K562 (cell line): ENCODE results near the gene ZCWPW1. TPM values are rescaled to one million over a fixed set of nuclear protein-coding genes. Genes with fewer than 3 reads are reported as not detected.

ENCODE experiments used
- ATAC-seq: fragments of 200-7000 bp; cut with Tn5 transposase; 3 replicates; pipeline ENCODE4 v1.9.1; 2020; ENCODE audit warnings: moderate library complexity
- BruUV-seq: library from RNA; stranded (reverse); fragments of 400-500 nt; replicated peaks from 2 replicates; lab custom pipeline; 2021; lab: Mats Ljungman, UMichigan
- CTCF ChIA-PET: fragments of 300-600 bp; formaldehyde crosslinking; extraction: SDS; loops from one replicate; lab custom pipeline; 2021; ENCODE audit warnings: low intra/inter-chr PET ratio; lab: Yijun Ruan, JAX
- POLR2A ChIA-PET: fragments of 300-600, 350-650 bp; sonication (Branson Sonifier 250); formaldehyde crosslinking; extraction: SDS; loops from one replicate; lab custom pipeline; 2021; ENCODE audit warnings: antibody characterized with exemption, inconsistent platforms; lab: Yijun Ruan, JAX
- DNase-seq, 4 experiments: peaks; one replicate each; pipeline versions ENCODE4 v3.0.0 to v3.0.0-alpha.2; 2011 to 2018; ENCODE audit warnings: low spot score in 3 of 4, mixed read lengths in 3 of 4; ENCODE audit errors: extremely low read depth in 1 of 4
- FAIRE-seq: peaks from 2 replicates; lab custom pipeline; 2011; peaks lifted over from hg19 to GRCh38; lab: Jason Lieb, UNC
- H2AFZ ChIP-seq: 2 replicates; pipeline ENCODE4 v1.6.0; 2011; ENCODE audit warnings: low read depth, low read length, control low read depth, inconsistent platforms
- H3K27ac ChIP-seq: fragments of 200-600 bp; 3 replicates; pipeline ENCODE4 v1.8.0; 2011; ENCODE audit warnings: low read depth, mild to moderate bottlenecking, control low read depth, inconsistent platforms, low read length, moderate library complexity, mixed read lengths; ENCODE audit errors: extremely low read depth
- H3K27me3 ChIP-seq, 2 experiments: fragments of 300-600 bp in 1 of 2; 2 replicates in 1 of 2; 3 replicates in 1 of 2; pipeline versions ENCODE4 v1.6.0 to v1.8.0; 2011; ENCODE audit warnings: inconsistent platforms in 2 of 2, low read length in 2 of 2, mild to moderate bottlenecking in 1 of 2, mixed read lengths in 1 of 2, moderate library complexity in 1 of 2; ENCODE audit not compliant: control insufficient read depth in 2 of 2, insufficient read depth in 2 of 2
- H3K36me3 ChIP-seq: fragments of 300-600 bp; 3 replicates; pipeline ENCODE4 v1.8.0; 2011; ENCODE audit warnings: mild to moderate bottlenecking, low read length, inconsistent platforms; ENCODE audit not compliant: control insufficient read depth, insufficient read depth
- H3K4me1 ChIP-seq, 2 experiments: fragments of 200-600 bp in 1 of 2; replicated peaks in 1 of 2; 2 replicates in 1 of 2; 3 replicates in 1 of 2; pipeline versions ENCODE4 v1.5.1 to v1.8.0; 2011; ENCODE audit warnings: inconsistent platforms in 2 of 2, low read length in 2 of 2, mild to moderate bottlenecking in 1 of 2, mixed read lengths in 1 of 2, moderate library complexity in 1 of 2; ENCODE audit not compliant: control insufficient read depth in 2 of 2, insufficient read depth in 2 of 2
- H3K4me2 ChIP-seq: 2 replicates; pipeline ENCODE4 v1.6.1; 2011; ENCODE audit warnings: low read length, control low read depth, inconsistent platforms, mixed read lengths; ENCODE audit not compliant: insufficient read depth
- H3K4me3 ChIP-seq: fragments of 200-600 bp; sonication (generic), shearing (Covaris generic); 2 replicates; pipeline ENCODE4 v1.5.1; 2016; ENCODE audit warnings: control low read depth, inconsistent platforms
- H3K79me2 ChIP-seq: fragments of 200-600 bp; 3 replicates; pipeline ENCODE4 v1.8.0; 2011; ENCODE audit warnings: low read length, inconsistent platforms; ENCODE audit not compliant: control insufficient read depth, insufficient read depth
- H3K9ac ChIP-seq, 2 experiments: 2 replicates each; pipeline versions ENCODE4 v1.6.0 to v1.6.1; 2011; ENCODE audit warnings: low read depth in 2 of 2, low read length in 2 of 2, control low read depth in 1 of 2, inconsistent platforms in 1 of 2, mild to moderate bottlenecking in 1 of 2, mixed read lengths in 1 of 2; ENCODE audit not compliant: insufficient read depth in 1 of 2
- H3K9me1 ChIP-seq: one replicate; pipeline ENCODE4 v1.6.0; 2011; ENCODE audit warnings: inconsistent platforms, mild to moderate bottlenecking, low read length, moderate library complexity; ENCODE audit not compliant: control insufficient read depth, insufficient read depth
- H3K9me3 ChIP-seq: replicated peaks from 2 replicates; pipeline ENCODE4 v1.5.1; 2011; ENCODE audit warnings: low read depth, low read length, inconsistent platforms; ENCODE audit not compliant: control insufficient read depth, insufficient read depth
- H4K20me1 ChIP-seq: replicated peaks from 2 replicates; pipeline ENCODE4 v1.6.1; 2011; ENCODE audit warnings: low read length, inconsistent platforms, mixed read lengths; ENCODE audit not compliant: control insufficient read depth, insufficient read depth
- CBX5 ChIP-seq: IDR thresholded peaks from 2 replicates; pipeline ENCODE4 v1.6.1; 2014; ENCODE audit warnings: low read depth, borderline replicate concordance
- POLR2AphosphoS2 ChIP-seq: IDR thresholded peaks from 2 replicates; pipeline ENCODE4 v1.6.1; 2012; ENCODE audit warnings: low read length, improper control_type of control experiment
- RBM22 ChIP-seq: fragments of 200-400 bp; formaldehyde crosslinking; IDR thresholded peaks from 2 replicates; pipeline ENCODE4 v1.6.1; 2018; ENCODE audit warnings: low read length, low read depth; ENCODE audit not compliant: poor library complexity, severe bottlenecking
- WGBS: fragments of 100-300 bp; shearing (Covaris generic); methylation state at CpG from one replicate; pipeline ENCODE4 v1.1.6; 2016; ENCODE audit warnings: low coverage, mixed read lengths; ENCODE audit not compliant: insufficient coverage; ENCODE audit errors: missing lambda C conversion rate; 5-methylcytosine and 5-hydroxymethylcytosine counted together
- in situ Hi-C: fragments of 300-500 bp; cut with MboI; formaldehyde crosslinking; loops from 4 replicates; pipeline ENCODE4 v1.15.0; 2018; ENCODE audit warnings: inconsistent platforms, mixed read lengths
- intact Hi-C: fragments of 100-400 bp; cut with micrococcal nuclease; formaldehyde crosslinking; loops from 2 replicates; pipeline ENCODE4 v1.14.2; 2022
- polyA plus RNA-seq, 8 experiments: library from polyadenylated mRNA; depleted of rRNA in 4 of 8; stranded (reverse) in 5 of 8; unstranded in 3 of 8; fragments of >200 nt; fragmentation: Nextera tagmentation in 2 of 8; fragmentation: Illumina TruSeq in 1 of 8; extraction: Ambion mirVana in 2 of 8; extraction: Trizol in 1 of 8; gene quantifications; 2 replicates each; pipeline versions ENCODE4 v1.2.1 to v1.2.3, GENCODE V29; 2011 to 2014; ENCODE audit warnings: inconsistent platforms in 1 of 8, missing spikeins in 1 of 8
- total RNA-seq, 7 experiments: library from RNA; depleted of rRNA in 6 of 7; stranded (reverse); fragments of >200 nt in 6 of 7; fragmentation: Illumina TruSeq in 2 of 7; extraction: Trizol in 2 of 7; gene quantifications; 2 replicates each; pipeline versions ENCODE4 v1.2.1 to v1.2.3, GENCODE V29; 2011 to 2021; ENCODE audit warnings: low replicate concordance in 1 of 7
- TF ChIP-seq, protein P1 (sequence below), 2 experiments: fragments of 200-800 bp in 1 of 2; sonication (Bioruptor generic) in 1 of 2; sonication (generic) in 1 of 2; formaldehyde crosslinking in 1 of 2; IDR thresholded peaks in 1 of 2; conservative IDR thresholded peaks in 1 of 2; 2 replicates each; pipeline versions ENCODE4 v1.5.0 to v1.6.1; 2016 to 2020; ENCODE audit warnings: missing compliant biosample characterization in 1 of 2, missing genetic modification characterization in 1 of 2, missing genetic modification reagents in 1 of 2

Gene ZCWPW1
- total and polyA plus RNA-seq, 9 of the 15 experiments (the other 6 are each of a cell fraction or from before 2014, with no cell fraction given): 0.18 to 1.7 (median 1.2) TPM

DNA sequence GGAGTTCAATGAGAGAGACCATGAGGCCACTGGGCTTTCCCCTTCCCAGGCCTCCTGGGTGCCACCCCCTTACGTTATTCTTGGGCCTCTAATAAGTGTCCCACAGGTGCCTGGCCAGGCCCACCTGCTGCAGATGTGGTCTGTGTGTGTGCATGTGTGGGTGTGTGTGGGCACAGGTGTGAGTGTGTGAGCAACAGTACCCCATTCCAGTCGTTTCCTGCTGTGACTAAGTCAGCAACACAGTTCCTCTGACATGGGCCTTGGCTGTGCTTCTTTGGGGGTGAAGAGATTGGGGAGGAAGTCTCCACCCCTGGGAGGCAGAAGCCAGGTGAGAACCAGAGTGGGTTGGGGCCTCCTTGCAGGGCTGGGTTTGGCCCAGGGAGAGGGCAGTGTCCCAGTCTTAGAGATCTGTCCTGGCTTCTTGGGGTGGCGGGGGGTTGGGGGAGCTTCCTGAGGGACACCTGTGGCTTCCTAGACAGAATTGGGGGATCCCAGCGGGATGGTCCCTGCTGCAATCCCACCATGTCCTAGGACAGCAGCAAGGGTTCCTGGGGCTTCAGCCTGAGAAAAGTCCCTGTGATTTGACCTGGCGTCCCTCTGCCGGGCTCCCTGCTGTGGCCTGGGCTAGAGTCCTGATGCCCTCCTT is 74.7 kb downstream of the ZCWPW1 start:
- 94% methylated on average over 6 of the region's 6 CpGs for WGBS
- POLR2A ChIA-PET: interaction anchor here (1.0 to 2.1 kb wide), 2 partner anchors 9 to 11 kb away, joined by 6 to 7 read pairs; no protein-coding TSS in a partner anchor

More for the DNA sequence above, 74.7 kb downstream of the ZCWPW1 start:
- Histone ChIP-seq H3K36me3 (peaks cover 96% of the 10 kb centered on the region), H4K20me1 (peaks cover 6% of the 10 kb centered on the region; the same call in 1 of the 2 replicates), H3K9ac (peak overlapping the region in 1 of 2 experiments; percentile 26; a peak in 1 of 4 replicates), H3K9me1 (no peaks in the 10 kb centered on the region), H3K27me3 (no peaks in the 10 kb centered on the region), H3K9me3 (no peaks in the 10 kb centered on the region), H3K4me1 (peaks cover 0 to 9% of the 10 kb centered on the region in 2 experiments; a peak in 1 of 5 replicates), H3K79me2 (no peaks in the 10 kb centered on the region), H3K4me3 (no peak overlapping the region), H3K4me2 (no peak overlapping the region), H3K27ac (no peak overlapping the region), H2AFZ (no peak overlapping the region)
- CTCF ChIA-PET: no interaction called here
- ATAC-seq: no peak
- in situ Hi-C loops: no loop called here
- no peak for FAIRE-seq
- TF ChIP-seq, protein P1, sequence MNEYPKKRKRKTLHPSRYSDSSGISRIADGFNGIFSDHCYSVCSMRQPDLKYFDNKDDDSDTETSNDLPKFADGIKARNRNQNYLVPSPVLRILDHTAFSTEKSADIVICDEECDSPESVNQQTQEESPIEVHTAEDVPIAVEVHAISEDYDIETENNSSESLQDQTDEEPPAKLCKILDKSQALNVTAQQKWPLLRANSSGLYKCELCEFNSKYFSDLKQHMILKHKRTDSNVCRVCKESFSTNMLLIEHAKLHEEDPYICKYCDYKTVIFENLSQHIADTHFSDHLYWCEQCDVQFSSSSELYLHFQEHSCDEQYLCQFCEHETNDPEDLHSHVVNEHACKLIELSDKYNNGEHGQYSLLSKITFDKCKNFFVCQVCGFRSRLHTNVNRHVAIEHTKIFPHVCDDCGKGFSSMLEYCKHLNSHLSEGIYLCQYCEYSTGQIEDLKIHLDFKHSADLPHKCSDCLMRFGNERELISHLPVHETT (CRISPR knock-in tag; conservative IDR thresholded peaks at IDR 0.05 in 1 of 2, IDR thresholded peaks at IDR 0.05 in 1 of 2): no peak
- 0 out of 2 replicates have a peak, but pooled peaks have one; percentile 50 for TF ChIP-seq POLR2AphosphoS2
- TF ChIP-seq RBM22: peak; percentile 3
- no peak for TF ChIP-seq CBX5
- no TSS peak for BruUV-seq
- intact Hi-C loops: no loop called here
- DNase-seq: no peak
